ENCODE results near the gene AGBL2.

AGBL2 gene

GRCh38 chr11:47628026-47628425, 87.1 kb downstream of the AGBL2 start:
- no peak for TF ChIP-seq REST (IDR thresholded peaks at IDR 0.05; ENCODE audit: insufficient read depth in 1 of 2, low read depth in 2 of 2, low read length in 2 of 2)
- TF ChIP-seq FOXP2 (optimal IDR thresholded peaks at IDR 0.05; ENCODE audit: borderline replicate concordance, extremely low read depth, extremely low read length, insufficient read depth), result no peak
- TF ChIP-seq POLR2AphosphoS5 (IDR thresholded peaks at IDR 0.05; ENCODE audit: low read depth, low read length), result no peak
- TF ChIP-seq TAF1 (IDR thresholded peaks at IDR 0.05; ENCODE audit: borderline replicate concordance, insufficient read depth, low read length), result no peak
- no peak for TF ChIP-seq SIN3A (IDR thresholded peaks at IDR 0.05; ENCODE audit: borderline replicate concordance, insufficient read depth, low read length)

- TF ChIP-seq POLR2AphosphoS5 (IDR thresholded peaks at IDR 0.05; ENCODE audit: low read depth, low read length), result no peak
Observed at GRCh38 chr11:47626234-47626633, 88.9 kb downstream of the AGBL2 start.

- TF ChIP-seq POLR2AphosphoS5 (IDR thresholded peaks at IDR 0.05; ENCODE audit: low read depth, low read length) (no peak), TAF1 (IDR thresholded peaks at IDR 0.05; ENCODE audit: borderline replicate concordance, insufficient read depth, low read length) (no peak), REST (IDR thresholded peaks at IDR 0.05; ENCODE audit: insufficient read depth in 1 of 2, low read depth in 2 of 2, low read length in 2 of 2) (no peak), FOXP2 (optimal IDR thresholded peaks at IDR 0.05; ENCODE audit: borderline replicate concordance, extremely low read depth, extremely low read length, insufficient read depth) (no peak), SIN3A (IDR thresholded peaks at IDR 0.05; ENCODE audit: borderline replicate concordance, insufficient read depth, low read length) (no peak)
Observed at GRCh38 chr11:47620836-47621378, 94.3 kb downstream of the AGBL2 start.

- TF ChIP-seq FOXP2 (optimal IDR thresholded peaks at IDR 0.05; ENCODE audit: borderline replicate concordance, extremely low read depth, extremely low read length, insufficient read depth) (no peak), TAF1 (IDR thresholded peaks at IDR 0.05; ENCODE audit: borderline replicate concordance, insufficient read depth, low read length) (no peak), REST (IDR thresholded peaks at IDR 0.05; ENCODE audit: insufficient read depth in 1 of 2, low read depth in 2 of 2, low read length in 2 of 2) (no peak), SIN3A (IDR thresholded peaks at IDR 0.05; ENCODE audit: borderline replicate concordance, insufficient read depth, low read length) (no peak), POLR2AphosphoS5 (IDR thresholded peaks at IDR 0.05; ENCODE audit: low read depth, low read length) (no peak)
Observed at GRCh38 chr11:47617417-47617809, 97.8 kb downstream of the AGBL2 start.

GRCh38 chr11:47616726-47617416, 98.3 kb downstream of the AGBL2 start:
- no peak for TF ChIP-seq SIN3A (IDR thresholded peaks at IDR 0.05; ENCODE audit: borderline replicate concordance, insufficient read depth, low read length)
- no peak for TF ChIP-seq TAF1 (IDR thresholded peaks at IDR 0.05; ENCODE audit: borderline replicate concordance, insufficient read depth, low read length)
- no peak for TF ChIP-seq REST (IDR thresholded peaks at IDR 0.05; ENCODE audit: insufficient read depth in 1 of 2, low read depth in 2 of 2, low read length in 2 of 2)
- no peak for TF ChIP-seq POLR2AphosphoS5 (IDR thresholded peaks at IDR 0.05; ENCODE audit: low read depth, low read length)
- TF ChIP-seq FOXP2 (optimal IDR thresholded peaks at IDR 0.05; ENCODE audit: borderline replicate concordance, extremely low read depth, extremely low read length, insufficient read depth), result no peak

Data from PFSK-1 (cell line).